Heart left ventricle (tissue), 16 donors: ENCODE measurements around the gene AGRN. TPM values are rescaled to one million over a fixed set of nuclear protein-coding genes. Genes with fewer than 3 reads are reported as not detected.

Experiments
- ATAC-seq, 4 donors: fragments of 200-7000 bp; cut with Tn5 transposase; one replicate each; pipeline ENCODE4 v1.9.1; 2020 to 2022; ENCODE audit warnings: moderate library complexity in 4 of 4, mild to moderate bottlenecking in 3 of 4, moderate number of reproducible peaks in 1 of 4
- DNase-seq, 5 donors: peaks; one replicate each; pipeline ENCODE4 v3.0.0-alpha.2; 2020
- H3K27ac ChIP-seq, 12 donors: fragments of 200-600 bp; sonication (generic) in 4 of 12; one replicate each; pipeline versions ENCODE4 v1.5.0 to v1.8.0; 2016 to 2022; ENCODE audit warnings: mild to moderate bottlenecking in 2 of 12
- H3K27me3 ChIP-seq, 9 donors: fragments of 200-600 bp; sonication (generic) in 2 of 9; one replicate each; pipeline versions ENCODE4 v1.5.1 to v1.8.0; 2016 to 2022; ENCODE audit warnings: mild to moderate bottlenecking in 3 of 9
- H3K36me3 ChIP-seq, 9 donors: fragments of 200-600 bp; sonication (generic) in 2 of 9; one replicate each; pipeline versions ENCODE4 v1.5.0 to v1.8.0; 2018 to 2022; ENCODE audit warnings: mild to moderate bottlenecking in 2 of 9
- H3K4me1 ChIP-seq, 12 donors: fragments of 200-600 bp; sonication (generic) in 4 of 12; one replicate each; pipeline versions ENCODE4 v1.5.0 to v1.8.0; 2016 to 2022; ENCODE audit warnings: mild to moderate bottlenecking in 3 of 12
- H3K4me3 ChIP-seq, 12 donors: fragments of 200-600 bp; sonication (generic) in 4 of 12; one replicate each; pipeline versions ENCODE4 v1.5.0 to v1.8.0; 2017 to 2022; ENCODE audit warnings: mild to moderate bottlenecking in 9 of 12, moderate library complexity in 4 of 12
- H3K9me3 ChIP-seq, 12 donors: fragments of 200-600 bp; sonication (generic) in 4 of 12; one replicate each; pipeline versions ENCODE4 v1.5.0 to v1.8.0; 2016 to 2022; ENCODE audit warnings: mild to moderate bottlenecking in 1 of 12
- POLR2A ChIP-seq, 2 donors: fragments of 450-650 bp; IDR thresholded peaks; one replicate each; pipeline ENCODE4 v1.6.1; 2017; ENCODE audit warnings: antibody characterized with exemption in 2 of 2, mild to moderate bottlenecking in 2 of 2, moderate library complexity in 2 of 2
- WGBS, 4 donors: extraction: QIAGEN DNeasy Blood & Tissue Kit in 2 of 4; methylation state at CpG; one replicate each; pipeline versions ENCODE4 v1.1.5 to v1.1.7; 2013 to 2018; 5-methylcytosine and 5-hydroxymethylcytosine counted together
- intact Hi-C, 10 donors: fragments of 100-400 bp; cut with DNase I; formaldehyde crosslinking; loops; one replicate each; pipeline versions ENCODE4 v1.11.1 to v1.14.2; 2022
- polyA plus RNA-seq, 2 donors: library from polyadenylated mRNA; stranded (reverse); fragments of 200-250 nt; gene quantifications; one replicate each; pipeline ENCODE4 v1.2.3, GENCODE V29; 2013
- total RNA-seq, 9 donors: library from RNA; depleted of rRNA in 2 of 9; stranded (reverse); fragments of >200 nt in 2 of 9; fragmentation: NEBNext Ultra II Directional in 3 of 9; extraction: Animal tissue kit (Norgen Biotek cat#: 25700) in 3 of 9; gene quantifications; one replicate each; pipeline versions ENCODE4 v1.1.0 to v1.2.4, GENCODE V29; 2016 to 2023
- TF ChIP-seq, protein P1 (sequence below), 12 donors: fragments of 200-600 bp; sonication (generic) in 4 of 12; IDR thresholded peaks; one replicate each; pipeline versions ENCODE4 v1.5.0 to v1.8.0; 2018 to 2022; ENCODE audit warnings: antibody characterized with exemption in 12 of 12, mild to moderate bottlenecking in 5 of 12
- donor health status: ischemic (EF 13 %, LVEDD 7.1; RV severe dilation, severe dysfunction).
- donor health status: healthy with polysubstance abuse.
- donor health status: DM: no; HTN: yes; CAD: no.
- donor health status: DM: no; HTN: no; CAD: no.
- donor health status: ischemic (EF 25% LVEDD 6.9; RV normal size, moderate dysfunction).
- donor health status: ischemic (EF 25% LVEDD 5.7; RV mildly dilated, moderate dysfunction).
- donor health status: healthy.
- donor health status: DM: yes; HTN: yes; CAD: no.
- donor health status: ischemic (EF 35%, LVEDD 5.7; RV mildly dilated, moderate dysfunction).
- donor health status: nonischemic (EF 11% LVEDD 7.7; RV severe dilation, severe dysfunction).
- donor health status: DM: yes; HTN: yes; CAD: no.
- donor health status: PGD.
- donor health status: ischemic (EF 29% LVEDD 5.4; RV normal size, mild dysfunction).
- donor health status: nonischemic (EF 23%, LVEDD 6.1; RV moderate dilation, normal function).

AGRN gene
- total and polyA plus RNA-seq, 11 donors: 9.7 to 45.7 (median 18.6) TPM

DNA sequence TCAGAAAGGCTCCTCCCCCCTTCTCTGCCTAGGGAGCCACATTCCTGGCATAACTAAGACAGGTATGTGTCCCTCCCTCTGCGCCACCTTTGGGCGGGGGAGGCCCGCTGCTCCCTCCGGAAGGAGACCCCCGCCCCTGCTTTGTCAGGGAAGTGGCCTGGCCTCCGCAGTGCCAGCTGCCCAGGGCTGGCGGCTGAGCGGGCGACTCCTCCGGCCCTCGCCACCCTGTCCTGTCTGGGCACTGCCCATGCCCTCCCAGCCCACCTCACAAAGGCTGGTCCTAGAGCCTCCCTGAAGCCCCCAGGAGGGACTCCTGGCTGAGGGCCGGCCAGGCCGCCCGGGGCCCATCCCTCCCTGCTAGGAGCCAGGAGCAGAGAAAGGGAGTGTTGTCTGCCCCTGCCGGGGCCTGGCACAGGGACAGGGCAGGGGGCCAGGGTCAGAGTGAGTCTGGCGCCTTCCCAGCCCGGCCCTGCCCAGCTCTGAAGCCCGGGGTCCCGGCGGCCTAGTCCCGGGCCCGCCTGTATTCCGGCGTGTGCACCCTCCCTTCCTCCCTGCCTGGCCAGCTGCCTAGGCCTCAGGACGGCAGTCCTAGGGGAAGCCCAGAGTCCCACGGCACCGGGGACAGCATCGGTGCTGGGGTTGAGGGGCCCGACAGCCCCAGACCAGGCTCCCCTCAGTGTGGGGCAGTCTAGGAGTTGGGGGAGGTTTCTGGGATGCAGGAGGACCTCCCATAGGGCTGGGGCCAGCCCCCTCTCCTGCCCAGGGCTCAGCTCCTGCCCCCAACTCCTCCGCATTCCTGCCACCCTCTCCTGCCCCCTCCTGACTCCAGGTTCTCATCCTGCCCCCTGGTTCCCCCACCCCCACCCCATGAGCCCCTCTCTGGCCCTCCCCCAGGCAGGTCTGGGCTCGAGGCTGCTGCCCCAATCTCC is 5.1 kb downstream of the AGRN start:
- no peak for TF ChIP-seq POLR2A (IDR thresholded peaks at IDR 0.05)
- TF ChIP-seq, protein P1, sequence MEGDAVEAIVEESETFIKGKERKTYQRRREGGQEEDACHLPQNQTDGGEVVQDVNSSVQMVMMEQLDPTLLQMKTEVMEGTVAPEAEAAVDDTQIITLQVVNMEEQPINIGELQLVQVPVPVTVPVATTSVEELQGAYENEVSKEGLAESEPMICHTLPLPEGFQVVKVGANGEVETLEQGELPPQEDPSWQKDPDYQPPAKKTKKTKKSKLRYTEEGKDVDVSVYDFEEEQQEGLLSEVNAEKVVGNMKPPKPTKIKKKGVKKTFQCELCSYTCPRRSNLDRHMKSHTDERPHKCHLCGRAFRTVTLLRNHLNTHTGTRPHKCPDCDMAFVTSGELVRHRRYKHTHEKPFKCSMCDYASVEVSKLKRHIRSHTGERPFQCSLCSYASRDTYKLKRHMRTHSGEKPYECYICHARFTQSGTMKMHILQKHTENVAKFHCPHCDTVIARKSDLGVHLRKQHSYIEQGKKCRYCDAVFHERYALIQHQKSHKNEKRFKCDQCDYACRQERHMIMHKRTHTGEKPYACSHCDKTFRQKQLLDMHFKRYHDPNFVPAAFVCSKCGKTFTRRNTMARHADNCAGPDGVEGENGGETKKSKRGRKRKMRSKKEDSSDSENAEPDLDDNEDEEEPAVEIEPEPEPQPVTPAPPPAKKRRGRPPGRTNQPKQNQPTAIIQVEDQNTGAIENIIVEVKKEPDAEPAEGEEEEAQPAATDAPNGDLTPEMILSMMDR (IDR thresholded peaks at IDR 0.05): no peak
- intact Hi-C loops: loop anchor here in 4 of 10 donors (5.0 kb wide), 1 partner anchor 37 kb away; no protein-coding TSS in a partner anchor

DNA sequence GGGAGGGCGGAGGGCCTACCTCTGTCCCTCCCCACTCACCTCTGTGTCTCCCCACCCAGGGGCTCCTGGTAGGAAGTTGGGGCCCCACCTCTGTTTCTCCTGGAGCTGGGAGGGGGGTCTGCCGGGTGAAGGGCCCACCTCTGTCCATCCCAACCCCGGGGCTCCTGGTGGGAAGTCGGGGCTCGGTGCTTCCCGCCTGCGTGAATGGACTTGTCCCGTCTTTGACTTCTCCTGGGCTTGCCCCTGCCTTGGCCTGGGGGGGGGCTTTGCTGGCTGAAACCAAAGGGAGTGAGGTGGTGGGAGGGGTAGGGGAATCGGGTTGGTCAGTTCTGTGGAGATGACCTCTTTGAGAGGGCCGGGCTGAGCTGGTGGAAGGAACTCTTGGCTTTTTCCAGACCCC is 5.8 kb downstream of the AGRN start:
- ATAC-seq: peak in 1 of 4 donors; percentile 11

More for the DNA sequence above, 5.1 kb downstream of the AGRN start:
- peak overlapping the region in 7 of 12 donors; percentile 6 to 73 (median 34) for H3K27ac ChIP-seq
- DNase-seq (no peak), ATAC-seq (peak in 3 of 4 donors; percentile 9 to 62 (median 17))
- H3K27me3 ChIP-seq: peaks cover 0 to 10% (median 0%) of the 10 kb centered on the region in 9 donors
- 43 to 65% (median 50%) methylated on average over 20 to 31 of the region's 31 CpGs for WGBS, 4 donors
- H3K4me1 ChIP-seq: peaks cover 0 to 59% (median 35%) of the 10 kb centered on the region in 12 donors
- peak overlapping the region in 6 of 12 donors; percentile 0 to 34 (median 20) for H3K4me3 ChIP-seq
- H3K9me3 ChIP-seq: no peaks in the 10 kb centered on the region
- H3K36me3 ChIP-seq: no peaks in the 10 kb centered on the region

DNA sequence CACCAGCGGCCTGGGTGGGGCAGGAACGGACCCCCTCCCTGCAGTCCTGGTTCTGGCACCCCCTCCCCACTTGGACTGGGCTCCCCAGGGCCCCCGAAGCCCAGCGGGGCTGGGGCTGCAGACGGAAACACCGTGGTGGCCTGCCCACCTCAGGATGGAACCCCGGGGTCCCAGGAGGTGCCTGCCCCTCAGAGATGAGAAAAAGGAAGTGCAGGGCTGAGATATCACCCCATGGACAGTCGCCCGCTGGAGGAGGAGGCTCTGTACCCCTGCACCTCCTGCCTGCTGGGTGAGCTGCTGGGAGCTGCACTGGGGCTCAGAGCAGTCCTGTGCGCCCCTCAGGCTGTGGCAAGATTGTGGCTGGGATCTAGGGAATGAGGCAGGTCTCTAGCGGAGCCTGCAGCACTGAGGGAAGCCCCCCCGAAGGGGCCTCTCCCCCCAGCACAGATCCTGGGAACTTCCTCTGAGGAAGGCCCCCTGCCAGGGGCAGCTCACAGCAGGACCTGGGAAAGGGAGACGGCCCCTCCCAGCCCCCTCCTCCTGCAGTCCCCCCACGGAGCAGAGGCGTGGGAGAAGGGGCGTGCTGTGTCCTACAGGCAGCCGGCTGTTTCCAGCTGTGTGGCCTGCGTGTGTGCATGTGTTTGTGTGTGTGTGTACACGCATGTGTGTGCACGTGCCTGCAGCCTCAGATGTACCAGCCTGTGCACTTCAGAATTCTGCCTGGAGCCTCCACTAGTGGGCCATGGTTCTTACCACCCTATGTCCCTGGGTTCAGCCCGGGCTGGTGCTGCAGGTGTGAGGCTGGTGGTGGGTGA is 6.9 kb downstream of the AGRN start:
- Histone ChIP-seq H3K9me3 (no peaks in the 10 kb centered on the region), H3K36me3 (no peaks in the 10 kb centered on the region), H3K27ac (no peak overlapping the region), H3K27me3 (no peaks in the 10 kb centered on the region), H3K4me1 (peaks cover 0 to 41% (median 21%) of the 10 kb centered on the region in 12 donors), H3K4me3 (no peak overlapping the region)
- ATAC-seq: peak in 1 of 4 donors; percentile 2
- WGBS, 4 donors: 68 to 82% (median 71%) methylated on average over 10 to 21 of the region's 21 CpGs
- TF ChIP-seq, protein P1 (IDR thresholded peaks at IDR 0.05): no peak
- no peak for TF ChIP-seq POLR2A (IDR thresholded peaks at IDR 0.05)
- intact Hi-C loops: loop anchor here in 1 of 10 donors (5.0 kb wide), 1 partner anchor 35 kb away; no protein-coding TSS in a partner anchor
- DNase-seq: no peak

More for the DNA sequence above, 5.8 kb downstream of the AGRN start:
- TF ChIP-seq, protein P1 (IDR thresholded peaks at IDR 0.05): no peak
- no peak for TF ChIP-seq POLR2A (IDR thresholded peaks at IDR 0.05)
- DNase-seq: no peak
- 75 to 82% (median 81%) methylated on average over 4 to 10 of the region's 10 CpGs for WGBS, 4 donors
- Histone ChIP-seq H3K9me3 (no peaks in the 10 kb centered on the region), H3K36me3 (no peaks in the 10 kb centered on the region), H3K27ac (peak overlapping the region in 1 of 12 donors; percentile 73), H3K27me3 (peaks cover 0 to 10% (median 0%) of the 10 kb centered on the region in 9 donors), H3K4me1 (peaks cover 0 to 52% (median 31%) of the 10 kb centered on the region in 12 donors), H3K4me3 (peak overlapping the region in 1 of 12 donors; percentile 18)
- intact Hi-C loops: loop anchor here in 1 of 10 donors (5.0 kb wide), 1 partner anchor 37 kb away; no protein-coding TSS in a partner anchor
